GM12878 (cell line): ENCODE results near the gene CACNA2D4. TPM values are rescaled to one million over a fixed set of nuclear protein-coding genes. Genes with fewer than 3 reads are reported as not detected.

Experiments used
- ATAC-seq: fragments of 200-7000 bp; cut with Tn5 transposase; 3 replicates; pipeline ENCODE4 v1.9.1; 2020; ENCODE audit warnings: mild to moderate bottlenecking, moderate library complexity
- BruUV-seq: library from RNA; stranded (reverse); fragments of 400-500 nt; replicated peaks from 2 replicates; lab custom pipeline; 2021; lab: Mats Ljungman, UMichigan
- CTCF ChIA-PET: fragments of 300-600 bp; sonication (Branson Sonifier 250); formaldehyde crosslinking; extraction: SDS; loops from one replicate; lab custom pipeline; 2021; ENCODE audit warnings: inconsistent platforms; lab: Yijun Ruan, JAX
- POLR2A ChIA-PET: fragments of 350-600 bp; formaldehyde crosslinking; extraction: SDS; loops from one replicate; lab custom pipeline; 2021; ENCODE audit warnings: inconsistent platforms; lab: Charles Lee
- RAD21 ChIA-PET: fragments of 300-600 bp; sonication (Branson Sonifier 250); formaldehyde crosslinking; loops from one replicate; lab custom pipeline; 2023; ENCODE audit warnings: antibody characterized with exemption; ENCODE audit not compliant: unreplicated experiment; lab: Charles Lee
- SMC1A ChIA-PET: fragments of 300-600 bp; sonication (Branson Sonifier 250); formaldehyde crosslinking; loops from one replicate; lab custom pipeline; 2023; ENCODE audit not compliant: unreplicated experiment, uncharacterized antibody; lab: Charles Lee
- DNase-seq: peaks from one replicate; pipeline ENCODE4 v3.0.0-alpha.2; 2011; ENCODE audit warnings: low read depth, low spot score
- FAIRE-seq: peaks from 3 replicates; lab custom pipeline; 2011; peaks lifted over from hg19 to GRCh38; lab: Jason Lieb, UNC
- H2AFZ ChIP-seq: 2 replicates; pipeline ENCODE4 v1.6.0; 2011; ENCODE audit warnings: low read depth, low read length, control low read depth; ENCODE audit not compliant: control insufficient read depth
- H3K27ac ChIP-seq: 2 replicates; pipeline ENCODE4 v1.5.1; 2011; ENCODE audit warnings: control low read depth; ENCODE audit not compliant: control insufficient read depth, insufficient read depth
- H3K27me3 ChIP-seq, 2 experiments: replicated peaks in 1 of 2; 2 replicates each; pipeline versions ENCODE4 v1.6.0 to v1.6.1; 2011; ENCODE audit warnings: low read length in 1 of 2; ENCODE audit not compliant: control insufficient read depth in 2 of 2, insufficient read depth in 2 of 2
- H3K36me3 ChIP-seq, 2 experiments: 2 replicates each; pipeline ENCODE4 v1.5.1; 2011; ENCODE audit warnings: low read length in 1 of 2; ENCODE audit not compliant: control insufficient read depth in 2 of 2, insufficient read depth in 2 of 2
- H3K4me1 ChIP-seq: 2 replicates; pipeline ENCODE4 v1.6.1; 2011; ENCODE audit warnings: mild to moderate bottlenecking, low read length, moderate library complexity, mixed read lengths; ENCODE audit not compliant: control insufficient read depth, insufficient read depth
- H3K4me2 ChIP-seq: 2 replicates; pipeline ENCODE4 v1.6.0; 2011; ENCODE audit warnings: control low read depth; ENCODE audit not compliant: control insufficient read depth, insufficient read depth
- H3K4me3 ChIP-seq: fragments of 200-600 bp; sonication (generic); 2 replicates; pipeline ENCODE4 v1.5.1; 2016
- H3K79me2 ChIP-seq: 2 replicates; pipeline ENCODE4 v1.6.0; 2011; ENCODE audit warnings: low read length; ENCODE audit not compliant: control insufficient read depth, insufficient read depth
- H3K9ac ChIP-seq: 2 replicates; pipeline ENCODE4 v1.8.0; 2011; ENCODE audit warnings: low read length, control low read depth, mixed read lengths; ENCODE audit not compliant: control insufficient read depth, insufficient read depth
- H3K9me3 ChIP-seq: replicated peaks from 3 replicates; pipeline ENCODE4 v1.5.1; 2011; ENCODE audit warnings: mild to moderate bottlenecking, low read length; ENCODE audit not compliant: control insufficient read depth, insufficient read depth
- H4K20me1 ChIP-seq: 2 replicates; pipeline ENCODE4 v1.6.0; 2011; ENCODE audit not compliant: control insufficient read depth, insufficient read depth
- DPF2 ChIP-seq: fragments of 450-650 bp; IDR thresholded peaks from 2 replicates; pipeline ENCODE4 v1.6.1; 2017; ENCODE audit warnings: mild to moderate bottlenecking
- GABPA ChIP-seq: IDR thresholded peaks from 2 replicates; pipeline ENCODE4 v1.6.1; 2014; ENCODE audit warnings: antibody characterized with exemption, low read depth, mild to moderate bottlenecking, inconsistent platforms
- HDAC6 ChIP-seq: fragments of 200-600 bp; sonication (generic); IDR thresholded peaks from one replicate; pipeline ENCODE4 v1.8.0; 2017; ENCODE audit warnings: antibody characterized with exemption; ENCODE audit not compliant: unreplicated experiment
- HSF1 ChIP-seq: fragments of 150-350 bp; IDR thresholded peaks from 2 replicates; pipeline ENCODE4 v1.6.1; 2014; ENCODE audit warnings: mild to moderate bottlenecking, low read depth, low read length
- MAX ChIP-seq: IDR thresholded peaks from 2 replicates; pipeline ENCODE4 v1.6.1; 2012; ENCODE audit warnings: low read depth, low read length, improper control_type of control experiment
- NRF1 ChIP-seq: conservative IDR thresholded peaks from 2 replicates; pipeline ENCODE4 v1.6.1; 2011; ENCODE audit warnings: mild to moderate bottlenecking, low read depth, low read length, improper control_type of control experiment
- PAX8 ChIP-seq: fragments of 450-650 bp; IDR thresholded peaks from 2 replicates; pipeline ENCODE4 v1.6.1; 2017; ENCODE audit warnings: mild to moderate bottlenecking, moderate library complexity
- POLR2A ChIP-seq: IDR thresholded peaks from 2 replicates; pipeline ENCODE4 v1.6.1; 2011; ENCODE audit warnings: low read depth, mild to moderate bottlenecking, low read length
- REST ChIP-seq: IDR thresholded peaks from 2 replicates; pipeline ENCODE4 v1.6.1; 2012; ENCODE audit warnings: mild to moderate bottlenecking, low read depth, low read length
- TCF7 ChIP-seq: IDR thresholded peaks from 2 replicates; pipeline ENCODE4 v1.6.1; 2014; ENCODE audit warnings: antibody characterized with exemption, borderline replicate concordance
- ZNF622 ChIP-seq: fragments of 450-650 bp; IDR thresholded peaks from 2 replicates; pipeline ENCODE4 v1.6.1; 2017; ENCODE audit warnings: mild to moderate bottlenecking, inconsistent platforms
- WGBS: methylation state at CpG from one replicate; pipeline ENCODE4 v1.1.6; 2016; ENCODE audit warnings: low lambda C conversion rate; ENCODE audit not compliant: insufficient replicate concordance, insufficient coverage; ENCODE audit errors: missing lambda C conversion rate; 5-methylcytosine and 5-hydroxymethylcytosine counted together
- in situ Hi-C: fragments of 300-500 bp; cut with MboI; formaldehyde crosslinking; loops from 9 replicates; pipeline ENCODE4 v1.14.3; 2018; ENCODE audit warnings: mixed read lengths
- intact Hi-C: fragments of 100-400 bp; cut with micrococcal nuclease; formaldehyde crosslinking; loops from one replicate; pipeline ENCODE4 v1.14.2; 2022; ENCODE audit not compliant: unreplicated experiment
- polyA plus RNA-seq, 11 experiments: library from polyadenylated mRNA; depleted of rRNA in 4 of 11; unstranded in 6 of 11; stranded (reverse) in 5 of 11; fragments of >200 nt; fragmentation: Nextera tagmentation in 4 of 11; fragmentation: Illumina TruSeq in 1 of 11; extraction: Ambion mirVana in 4 of 11; extraction: Trizol in 1 of 11; gene quantifications; 1 replicate in 1 of 11; 2 replicates in 10 of 11; pipeline versions ENCODE4 v1.2.1 to v1.2.3, GENCODE V29; 2011 to 2016; ENCODE audit warnings: inconsistent platforms in 2 of 11, missing spikeins in 2 of 11, low read depth in 1 of 11
- total RNA-seq, 4 experiments: library from RNA; depleted of rRNA in 3 of 4; stranded (reverse); fragments of >200 nt in 3 of 4; fragmentation: Illumina TruSeq in 1 of 4; extraction: Trizol in 1 of 4; gene quantifications; 2 replicates each; pipeline versions ENCODE4 v1.2.1 to v1.2.3, GENCODE V29; 2013 to 2021

The CACNA2D4 gene
- total and polyA plus RNA-seq, 10 of the 15 experiments (the other 5 are each of a cell fraction or from before 2014, with no cell fraction given): 0.03 to 1.0 (median 0.65) TPM

GRCh38 chr12:1914114-1914911 is 4.1 kb downstream of the CACNA2D4 start (continued):
- TF ChIP-seq PAX8: no peak
- TF ChIP-seq ZNF622: no peak
- TF ChIP-seq HSF1: no peak
- TF ChIP-seq DPF2: no peak

GRCh38 chr12:1913377-1914113 is 4.9 kb downstream of the CACNA2D4 start:
- H4K20me1 ChIP-seq: no peaks in the 10 kb centered on the region
- ChIA-PET SMC1A (no interaction called here), RAD21 (no interaction called here), POLR2A (no interaction called here), CTCF (interaction anchor here (0.9 kb wide), 1 partner anchor 26 kb away, joined by 3 read pairs; no protein-coding TSS in a partner anchor)
- no peaks in the 10 kb centered on the region for H3K79me2 ChIP-seq
- H2AFZ ChIP-seq: no peak overlapping the region
- no peaks in the 10 kb centered on the region for H3K4me1 ChIP-seq
- intact Hi-C loops: no loop called here
- no peak for FAIRE-seq
- H3K36me3 ChIP-seq: no peaks in the 10 kb centered on the region
- no peak overlapping the region for H3K4me3 ChIP-seq
- WGBS: 32% methylated on average over 12 of the region's 12 CpGs
- H3K9me3 ChIP-seq: no peaks in the 10 kb centered on the region
- no peak for ATAC-seq
- H3K27me3 ChIP-seq: peaks cover 0 to 6% of the 10 kb centered on the region in 2 experiments; a peak in 2 of 4 replicates
- BruUV-seq: no TSS peak
- DNase-seq: no peak
- in situ Hi-C loops: no loop called here
- H3K9ac ChIP-seq: no peak overlapping the region
- H3K27ac ChIP-seq: no peak overlapping the region
- H3K4me2 ChIP-seq: no peak overlapping the region
- TF ChIP-seq GABPA (no peak), TCF7 (no peak), MAX (no peak), POLR2A (no peak), REST (no peak), NRF1 (no peak), HDAC6 (no peak)
